ENCODE results near the gene ATP1A2. TPM values are rescaled to one million over a fixed set of nuclear protein-coding genes. Genes with fewer than 3 reads are reported as not detected.

The ATP1A2 gene
- total RNA-seq, 1 donor from 2014 or later, result 11.0 TPM

GRCh38 chr1:160171980-160172379, 56.4 kb downstream of the ATP1A2 start:
- Histone ChIP-seq H3K27me3 (no peaks in the 10 kb centered on the region), H3K9me3 (no peaks in the 10 kb centered on the region), H3K4me1 (no peaks in the 10 kb centered on the region), H3K27ac (no peak overlapping the region), H3K36me3 (no peaks in the 10 kb centered on the region), H3K4me3 (no peak overlapping the region)
- intact Hi-C loops (cut with DNase I), result no loop called here
- no peak for DNase-seq (ENCODE audit: extremely low spot score in 2 of 2)
- TF ChIP-seq POLR2A (IDR thresholded peaks at IDR 0.05) (no peak), POLR2AphosphoS5 (IDR thresholded peaks at IDR 0.05; ENCODE audit: insufficient read depth in 1 of 2, low read depth in 1 of 2) (no peak)
- TF ChIP-seq, protein P1, sequence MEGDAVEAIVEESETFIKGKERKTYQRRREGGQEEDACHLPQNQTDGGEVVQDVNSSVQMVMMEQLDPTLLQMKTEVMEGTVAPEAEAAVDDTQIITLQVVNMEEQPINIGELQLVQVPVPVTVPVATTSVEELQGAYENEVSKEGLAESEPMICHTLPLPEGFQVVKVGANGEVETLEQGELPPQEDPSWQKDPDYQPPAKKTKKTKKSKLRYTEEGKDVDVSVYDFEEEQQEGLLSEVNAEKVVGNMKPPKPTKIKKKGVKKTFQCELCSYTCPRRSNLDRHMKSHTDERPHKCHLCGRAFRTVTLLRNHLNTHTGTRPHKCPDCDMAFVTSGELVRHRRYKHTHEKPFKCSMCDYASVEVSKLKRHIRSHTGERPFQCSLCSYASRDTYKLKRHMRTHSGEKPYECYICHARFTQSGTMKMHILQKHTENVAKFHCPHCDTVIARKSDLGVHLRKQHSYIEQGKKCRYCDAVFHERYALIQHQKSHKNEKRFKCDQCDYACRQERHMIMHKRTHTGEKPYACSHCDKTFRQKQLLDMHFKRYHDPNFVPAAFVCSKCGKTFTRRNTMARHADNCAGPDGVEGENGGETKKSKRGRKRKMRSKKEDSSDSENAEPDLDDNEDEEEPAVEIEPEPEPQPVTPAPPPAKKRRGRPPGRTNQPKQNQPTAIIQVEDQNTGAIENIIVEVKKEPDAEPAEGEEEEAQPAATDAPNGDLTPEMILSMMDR (IDR thresholded peaks at IDR 0.05), result no peak

GRCh38 chr1:160177231-160177630, 61.7 kb downstream of the ATP1A2 start:
- no peak for DNase-seq (ENCODE audit: extremely low spot score in 2 of 2)
- H3K9me3 ChIP-seq, result no peaks in the 10 kb centered on the region
- TF ChIP-seq POLR2AphosphoS5 (IDR thresholded peaks at IDR 0.05; ENCODE audit: insufficient read depth in 1 of 2, low read depth in 1 of 2) (no peak), POLR2A (IDR thresholded peaks at IDR 0.05) (no peak)
- TF ChIP-seq, protein P1 (IDR thresholded peaks at IDR 0.05), result no peak
- H3K27me3 ChIP-seq, result no peaks in the 10 kb centered on the region
- intact Hi-C loops (cut with DNase I), result no loop called here
- H3K4me3 ChIP-seq, result no peak overlapping the region
- H3K36me3 ChIP-seq, result no peaks in the 10 kb centered on the region
- H3K4me1 ChIP-seq, result no peaks in the 10 kb centered on the region
- H3K27ac ChIP-seq, result no peak overlapping the region

- no peak for TF ChIP-seq POLR2AphosphoS5 (IDR thresholded peaks at IDR 0.05; ENCODE audit: insufficient read depth in 1 of 2, low read depth in 1 of 2)
- no peak for TF ChIP-seq POLR2A (IDR thresholded peaks at IDR 0.05)
- TF ChIP-seq, protein P1 (IDR thresholded peaks at IDR 0.05), result no peak
- Histone ChIP-seq H3K36me3 (no peaks in the 10 kb centered on the region), H3K4me1 (no peaks in the 10 kb centered on the region), H3K4me3 (no peak overlapping the region), H3K27ac (no peak overlapping the region), H3K9me3 (no peaks in the 10 kb centered on the region), H3K27me3 (no peaks in the 10 kb centered on the region)
- DNase-seq (ENCODE audit: extremely low spot score in 2 of 2), result no peak
- intact Hi-C loops (cut with DNase I), result no loop called here
Observed at GRCh38 chr1:160177667-160178066, 62.1 kb downstream of the ATP1A2 start.

DNA sequence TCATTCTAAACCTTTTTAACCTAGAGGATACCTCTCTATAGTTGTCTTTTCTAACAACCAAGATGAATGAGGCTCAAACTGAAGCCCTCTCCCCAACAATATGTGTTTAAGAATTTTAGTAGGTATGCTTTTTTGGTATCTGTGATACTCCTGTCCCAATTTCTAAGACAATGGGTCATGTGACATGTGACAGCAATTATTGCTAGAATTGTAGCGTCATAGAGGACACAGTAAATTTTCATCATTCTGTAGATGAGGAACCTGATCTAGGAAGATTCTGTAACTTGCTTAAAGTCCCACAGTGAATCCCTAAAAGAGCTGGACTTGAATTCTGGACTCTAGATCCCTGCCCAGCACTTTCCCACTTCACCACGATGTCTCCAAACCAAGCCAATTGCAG, 63.2 kb downstream of the ATP1A2 start:
- no peak overlapping the region for H3K27ac ChIP-seq
- H3K27me3 ChIP-seq, result no peaks in the 10 kb centered on the region
- no peak for TF ChIP-seq POLR2AphosphoS5 (IDR thresholded peaks at IDR 0.05; ENCODE audit: insufficient read depth in 1 of 2, low read depth in 1 of 2)
- TF ChIP-seq POLR2A (IDR thresholded peaks at IDR 0.05), result no peak
- TF ChIP-seq, protein P1 (IDR thresholded peaks at IDR 0.05), result no peak
- no peak for DNase-seq (ENCODE audit: extremely low spot score in 2 of 2)
- no peaks in the 10 kb centered on the region for H3K9me3 ChIP-seq
- intact Hi-C loops (cut with DNase I), result no loop called here
- no peak overlapping the region for H3K4me3 ChIP-seq
- no peaks in the 10 kb centered on the region for H3K4me1 ChIP-seq
- H3K36me3 ChIP-seq, result no peaks in the 10 kb centered on the region

GRCh38 chr1:160179336-160179735, 63.8 kb downstream of the ATP1A2 start:
- no peak for DNase-seq (ENCODE audit: extremely low spot score in 2 of 2)
- Histone ChIP-seq H3K4me3 (no peak overlapping the region), H3K4me1 (no peaks in the 10 kb centered on the region), H3K36me3 (no peaks in the 10 kb centered on the region), H3K27ac (no peak overlapping the region), H3K9me3 (no peaks in the 10 kb centered on the region), H3K27me3 (no peaks in the 10 kb centered on the region)
- intact Hi-C loops (cut with DNase I), result no loop called here
- TF ChIP-seq, protein P1 (IDR thresholded peaks at IDR 0.05), result no peak
- TF ChIP-seq POLR2AphosphoS5 (IDR thresholded peaks at IDR 0.05; ENCODE audit: insufficient read depth in 1 of 2, low read depth in 1 of 2) (no peak), POLR2A (IDR thresholded peaks at IDR 0.05) (no peak)

All from vagina (tissue), 2 donors.